ENCODE measurements around the gene DLG2. TPM values are rescaled to one million over a fixed set of nuclear protein-coding genes. Genes with fewer than 3 reads are reported as not detected.

Gene DLG2
- total and polyA plus RNA-seq, 2 of the 8 experiments (the other 6 are each of a cell fraction or from before 2014, with no cell fraction given): 1.7 to 14.3 TPM

DNA sequence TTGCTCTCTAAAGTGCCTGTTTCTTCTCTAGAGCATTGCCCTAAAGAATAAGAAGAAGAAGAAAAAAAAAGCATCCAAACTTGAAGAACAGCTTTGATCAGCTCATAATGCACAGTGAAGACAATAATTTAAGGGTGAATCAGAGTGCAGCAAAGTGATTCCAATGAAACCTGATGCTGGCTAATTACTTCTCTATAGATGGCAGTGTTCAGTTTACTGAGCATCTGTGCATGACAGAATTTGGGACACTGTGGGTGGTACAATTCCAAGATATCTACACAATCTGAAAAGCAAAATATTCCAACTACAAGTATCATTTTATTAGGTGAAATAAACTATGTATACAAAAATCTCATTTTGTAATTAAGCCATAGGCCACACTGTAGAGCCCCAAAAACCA, 1890.5 kb downstream of the DLG2 start:
- Histone ChIP-seq H3K23ac (ENCODE audit: insufficient read length) (no peak overlapping the region), H2BK120ac (replicated peaks; ENCODE audit: low read depth, low read length) (no peak overlapping the region), H4K5ac (ENCODE audit: insufficient read length, low read depth, low read length) (no peak overlapping the region), H3K79me2 (ENCODE audit: control insufficient read depth in 1 of 2, insufficient read depth in 2 of 2, low read length in 2 of 2) (no peaks in the 10 kb centered on the region), H4K8ac (ENCODE audit: extremely low read depth, insufficient read depth, low read length) (no peak overlapping the region), H3K4me3 (ENCODE audit: extremely low read depth in 1 of 4, insufficient read depth in 2 of 4, low read depth in 3 of 4, low read length in 4 of 4) (no peak overlapping the region), H2BK12ac (ENCODE audit: low read depth, low read length) (no peak overlapping the region), H3K4ac (replicated peaks; ENCODE audit: insufficient read length, low read depth, low read length) (no peak overlapping the region), H2AK5ac (ENCODE audit: low read depth, low read length) (no peak overlapping the region), H4K20me1 (replicated peaks in 1 of 2; ENCODE audit: control insufficient read depth in 1 of 2, insufficient read depth in 2 of 2, low read length in 2 of 2) (no peaks in the 10 kb centered on the region), H3K4me2 (ENCODE audit: insufficient read depth in 1 of 2, low read depth in 2 of 2, low read length in 2 of 2) (no peak overlapping the region), H3K36me3 (ENCODE audit: control insufficient read depth in 2 of 4, insufficient read depth in 4 of 4, low read length in 3 of 4) (no peaks in the 10 kb centered on the region), H3K56ac (replicated peaks; ENCODE audit: insufficient read length, low read depth, low read length) (no peak overlapping the region), H3K9ac (replicated peaks in 1 of 4; ENCODE audit: extremely low read depth in 1 of 4, low read depth in 3 of 4, low read length in 3 of 4) (no peak overlapping the region), H2BK15ac (ENCODE audit: low read length) (no peak overlapping the region), H4K91ac (replicated peaks; ENCODE audit: insufficient read length, low read length) (no peak overlapping the region), H2BK5ac (ENCODE audit: low read depth, low read length) (no peak overlapping the region), H2AFZ (ENCODE audit: low read length) (no peak overlapping the region), H3K27ac (ENCODE audit: low read depth, low read length) (no peak overlapping the region), H2BK20ac (ENCODE audit: low read length) (no peak overlapping the region), H3K4me1 (replicated peaks in 1 of 4; ENCODE audit: control insufficient read depth in 3 of 4, insufficient read depth in 4 of 4, low read length in 3 of 4) (no peaks in the 10 kb centered on the region), H3K14ac (ENCODE audit: insufficient read length) (no peak overlapping the region), H3K23me2 (ENCODE audit: low read depth, low read length) (no peaks in the 10 kb centered on the region), H3K79me1 (ENCODE audit: low read depth, low read length) (no peaks in the 10 kb centered on the region), H3K18ac (ENCODE audit: extremely low read depth, low read length) (no peak overlapping the region), H3K9me3 (ENCODE audit: insufficient read depth in 2 of 2, low read depth in 1 of 2, low read length in 1 of 2) (no peaks in the 10 kb centered on the region), H3K27me3 (replicated peaks in 1 of 4; ENCODE audit: control insufficient read depth in 3 of 4, extremely low read depth in 1 of 4, insufficient read depth in 3 of 4, low read length in 3 of 4) (no peaks in the 10 kb centered on the region)
- TF ChIP-seq GABPA (IDR thresholded peaks at IDR 0.05; ENCODE audit: borderline replicate concordance, insufficient read depth, low read length) (no peak), JUND (IDR thresholded peaks at IDR 0.05; ENCODE audit: low read length) (no peak), RBBP5 (IDR thresholded peaks at IDR 0.05; ENCODE audit: borderline replicate concordance, low read depth, low read length) (no peak), CEBPB (IDR thresholded peaks at IDR 0.05; ENCODE audit: low read depth, low read length) (no peak), SIN3A (conservative IDR thresholded peaks at IDR 0.05 in 1 of 2, IDR thresholded peaks at IDR 0.05 in 1 of 2; ENCODE audit: low read depth in 1 of 2, low read length in 2 of 2) (no peak), CBX8 (IDR thresholded peaks at IDR 0.05; ENCODE audit: borderline replicate concordance, low read depth, low read length) (no peak), SP1 (IDR thresholded peaks at IDR 0.05; ENCODE audit: low read depth, low read length) (no peak), BACH1 (IDR thresholded peaks at IDR 0.05; ENCODE audit: low read length) (no peak), GTF2F1 (IDR thresholded peaks at IDR 0.05; ENCODE audit: borderline replicate concordance, low read depth, low read length) (no peak), BCL11A (IDR thresholded peaks at IDR 0.05; ENCODE audit: low read depth in 2 of 2, low read length in 2 of 2) (no peak), HDAC6 (IDR thresholded peaks at IDR 0.05; ENCODE audit: low read depth, low read length) (no peak), KDM5A (IDR thresholded peaks at IDR 0.05; ENCODE audit: low read length) (no peak), POLR2A (IDR thresholded peaks at IDR 0.05; ENCODE audit: control extremely low read depth in 1 of 2, low read depth in 2 of 2, low read length in 2 of 2) (no peak), RFX5 (IDR thresholded peaks at IDR 0.05; ENCODE audit: borderline replicate concordance, low read depth, low read length) (no peak), TEAD4 (IDR thresholded peaks at IDR 0.05; ENCODE audit: low read depth, low read length) (no peak), EP300 (IDR thresholded peaks at IDR 0.05; ENCODE audit: borderline replicate concordance in 1 of 2, low read depth in 2 of 2, low read length in 2 of 2) (no peak), SIRT6 (IDR thresholded peaks at IDR 0.05; ENCODE audit: low read length) (no peak)
- DNase-seq (ENCODE audit: low read depth in 1 of 2, low spot score in 2 of 2): no peak
- ChIA-PET CTCF (ENCODE audit: partially characterized antibody) (no interaction called here), POLR2A (ENCODE audit: partially characterized antibody) (no interaction called here)
- FAIRE-seq: no peak
